Lung (tissue), 12 donors: ENCODE measurements around the gene RGMA. TPM values are rescaled to one million over a fixed set of nuclear protein-coding genes. Genes with fewer than 3 reads are reported as not detected.

Experiments
- ATAC-seq: fragments of 200-7000 bp; cut with Tn5 transposase; one replicate; pipeline ENCODE4 v1.9.1; 2020; ENCODE audit warnings: moderate number of reproducible peaks; ENCODE audit not compliant: insufficient read depth, low FRiP score
- DNase-seq, 3 donors: peaks; one replicate each; pipeline ENCODE4 v3.0.0-alpha.2; 2013 to 2017
- H3K27ac ChIP-seq, 2 donors: one replicate each; pipeline ENCODE4 v1.5.1; 2013; ENCODE audit warnings: mild to moderate bottlenecking in 2 of 2, moderate library complexity in 2 of 2, control low read depth in 1 of 2, inconsistent platforms in 1 of 2, low read depth in 1 of 2, low read length in 1 of 2
- H3K27me3 ChIP-seq, 3 donors: one replicate each; pipeline ENCODE4 v1.5.1; 2013; ENCODE audit warnings: low read length in 2 of 3; ENCODE audit not compliant: control insufficient read depth in 3 of 3, insufficient read depth in 3 of 3
- H3K36me3 ChIP-seq, 4 donors: one replicate each; pipeline ENCODE4 v1.5.1; 2013; ENCODE audit warnings: low read length in 4 of 4, mild to moderate bottlenecking in 1 of 4, moderate library complexity in 1 of 4; ENCODE audit not compliant: control insufficient read depth in 4 of 4, insufficient read depth in 4 of 4
- H3K4me1 ChIP-seq, 5 donors: one replicate each; pipeline ENCODE4 v1.5.1; 2013; ENCODE audit warnings: low read length in 5 of 5, mild to moderate bottlenecking in 2 of 5, moderate library complexity in 1 of 5; ENCODE audit not compliant: control insufficient read depth in 5 of 5, insufficient read depth in 5 of 5
- H3K4me3 ChIP-seq: one replicate; pipeline ENCODE4 v1.5.1; 2013; ENCODE audit warnings: mild to moderate bottlenecking, control low read depth, moderate library complexity
- H3K9ac ChIP-seq, 2 donors: one replicate each; pipeline ENCODE4 v1.5.1; 2013; ENCODE audit warnings: low read length in 2 of 2, control low read depth in 1 of 2; ENCODE audit not compliant: insufficient read depth in 1 of 2
- H3K9me3 ChIP-seq, 4 donors: one replicate each; pipeline ENCODE4 v1.5.1; 2013; ENCODE audit warnings: low read length in 3 of 4, mild to moderate bottlenecking in 1 of 4, moderate library complexity in 1 of 4; ENCODE audit not compliant: control insufficient read depth in 4 of 4, insufficient read depth in 3 of 4
- WGBS, 2 donors: extraction: QIAGEN DNeasy Blood & Tissue Kit; methylation state at CpG; one replicate each; pipeline ENCODE4 v1.1.7; 2013; 5-methylcytosine and 5-hydroxymethylcytosine counted together
- polyA plus RNA-seq, 2 donors: library from polyadenylated mRNA; stranded (reverse); fragments of 200-250 nt; gene quantifications; one replicate each; pipeline ENCODE4 v1.2.1, GENCODE V29; 2013
- total RNA-seq, 2 donors: library from RNA; depleted of rRNA in 1 of 2; stranded (reverse); fragments of >200 nt in 1 of 2; gene quantifications; one replicate each; pipeline ENCODE4 v1.2.1, GENCODE V29; 2014 to 2021
- TF ChIP-seq, protein P1 (sequence below): IDR thresholded peaks from 2 replicates; pipeline ENCODE4 v1.5.1; 2012; ENCODE audit warnings: mild to moderate bottlenecking; ENCODE audit errors: control extremely low read depth, extremely low read depth
- donor health status: control.
- donor health status: control.
- donor health status: Bipolar disorder and iron deficiency.
- donor health status: healthy.
- donor health status: DM: yes; HTN: yes; CAD: no.

RGMA gene
- total and polyA plus RNA-seq, 4 donors = 2.3 to 11.3 (median 5.0) TPM

DNA sequence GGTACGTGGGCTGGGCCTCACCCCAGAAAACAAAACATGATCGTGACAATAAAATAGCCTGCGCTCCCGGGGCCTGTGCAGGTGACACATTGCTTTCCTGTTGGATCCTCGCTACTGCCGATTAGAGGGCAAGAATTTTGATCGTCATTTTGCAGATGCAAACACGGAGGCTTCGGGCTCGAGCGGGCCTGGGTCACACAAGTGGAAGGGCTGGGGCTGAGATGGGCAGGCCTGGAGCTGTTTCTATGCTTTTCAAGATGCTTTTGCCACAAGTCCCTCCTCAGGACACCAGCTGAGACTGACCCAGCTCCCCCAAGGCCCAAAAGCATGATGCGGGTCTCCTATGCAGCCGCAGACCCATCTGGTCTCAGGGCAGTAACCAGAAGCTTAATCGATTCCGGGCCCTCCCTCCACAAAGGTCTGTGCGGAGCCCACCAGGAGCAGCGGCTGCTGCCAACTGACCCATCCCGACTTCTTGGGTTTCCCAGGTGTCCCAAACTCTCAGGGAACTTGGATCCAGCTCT, 30.0 kb downstream of the RGMA start:
- peaks cover 0 to 4% (median 0%) of the 10 kb centered on the region in 4 donors for H3K36me3 ChIP-seq
- no peaks in the 10 kb centered on the region for H3K27me3 ChIP-seq
- no peaks in the 10 kb centered on the region for H3K9me3 ChIP-seq
- peaks cover 0 to 10% (median 3%) of the 10 kb centered on the region in 5 donors for H3K4me1 ChIP-seq
- no peak overlapping the region for H3K9ac ChIP-seq
- DNase-seq = no peak
- H3K27ac ChIP-seq = no peak overlapping the region
- no peak overlapping the region for H3K4me3 ChIP-seq
- 83 to 84% methylated on average over 18 of the region's 18 CpGs for WGBS, 2 donors
- no peak for ATAC-seq
- TF ChIP-seq, protein P1, sequence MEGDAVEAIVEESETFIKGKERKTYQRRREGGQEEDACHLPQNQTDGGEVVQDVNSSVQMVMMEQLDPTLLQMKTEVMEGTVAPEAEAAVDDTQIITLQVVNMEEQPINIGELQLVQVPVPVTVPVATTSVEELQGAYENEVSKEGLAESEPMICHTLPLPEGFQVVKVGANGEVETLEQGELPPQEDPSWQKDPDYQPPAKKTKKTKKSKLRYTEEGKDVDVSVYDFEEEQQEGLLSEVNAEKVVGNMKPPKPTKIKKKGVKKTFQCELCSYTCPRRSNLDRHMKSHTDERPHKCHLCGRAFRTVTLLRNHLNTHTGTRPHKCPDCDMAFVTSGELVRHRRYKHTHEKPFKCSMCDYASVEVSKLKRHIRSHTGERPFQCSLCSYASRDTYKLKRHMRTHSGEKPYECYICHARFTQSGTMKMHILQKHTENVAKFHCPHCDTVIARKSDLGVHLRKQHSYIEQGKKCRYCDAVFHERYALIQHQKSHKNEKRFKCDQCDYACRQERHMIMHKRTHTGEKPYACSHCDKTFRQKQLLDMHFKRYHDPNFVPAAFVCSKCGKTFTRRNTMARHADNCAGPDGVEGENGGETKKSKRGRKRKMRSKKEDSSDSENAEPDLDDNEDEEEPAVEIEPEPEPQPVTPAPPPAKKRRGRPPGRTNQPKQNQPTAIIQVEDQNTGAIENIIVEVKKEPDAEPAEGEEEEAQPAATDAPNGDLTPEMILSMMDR = no peak

DNA sequence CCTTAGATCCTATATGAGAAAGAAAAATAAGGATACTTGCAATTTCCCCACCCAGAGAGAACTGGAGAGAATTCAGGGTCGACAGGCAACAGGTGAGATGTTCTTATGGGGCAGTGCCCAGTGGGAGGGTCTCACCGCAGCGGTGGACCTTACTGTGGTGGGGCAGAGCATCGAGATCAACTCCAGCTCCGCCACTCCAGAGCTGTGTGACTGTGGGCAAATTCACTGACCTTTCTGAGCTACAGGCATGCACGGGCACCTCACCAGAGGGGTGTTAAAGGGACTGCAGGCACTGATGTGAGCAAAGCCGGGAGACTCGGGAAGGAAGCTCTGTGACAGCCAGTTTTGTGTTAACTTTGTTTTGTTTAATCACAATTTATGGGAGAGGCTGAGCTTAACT, 30.9 kb downstream of the RGMA start:
- Histone ChIP-seq H3K36me3 (peaks cover 0 to 4% (median 0%) of the 10 kb centered on the region in 4 donors), H3K9me3 (no peaks in the 10 kb centered on the region), H3K4me1 (peaks cover 0 to 10% (median 3%) of the 10 kb centered on the region in 5 donors), H3K9ac (no peak overlapping the region), H3K4me3 (no peak overlapping the region), H3K27ac (no peak overlapping the region), H3K27me3 (no peaks in the 10 kb centered on the region)
- 80 to 88% methylated on average over 8 of the region's 8 CpGs for WGBS, 2 donors
- no peak for DNase-seq
- TF ChIP-seq, protein P1 = no peak
- no peak for ATAC-seq

DNA sequence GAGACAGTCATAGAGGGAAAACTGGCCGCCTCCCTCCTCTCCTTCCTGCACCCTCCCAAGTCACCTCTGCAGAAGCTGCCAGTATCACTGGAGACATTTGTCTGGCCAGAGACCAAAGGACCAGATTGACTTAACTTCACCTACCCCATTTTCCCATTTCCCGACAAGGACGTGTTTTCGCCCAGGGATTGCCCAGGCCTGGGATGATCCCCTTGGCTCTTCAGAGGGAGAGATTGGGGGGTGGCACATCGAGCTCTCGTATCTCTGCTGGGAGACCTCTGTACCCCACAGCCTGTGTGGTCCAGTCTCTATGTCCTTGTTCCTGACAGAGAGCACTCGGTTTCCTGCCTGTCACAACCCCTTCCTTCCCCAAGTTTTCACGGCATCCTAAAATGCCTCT, 31.4 kb downstream of the RGMA start:
- WGBS, 2 donors = 68 to 71% methylated on average over 8 of the region's 8 CpGs

More for the DNA sequence above, 31.4 kb downstream of the RGMA start:
- H3K4me1 ChIP-seq = peaks cover 0 to 10% (median 3%) of the 10 kb centered on the region in 5 donors
- DNase-seq (no peak), ATAC-seq (no peak)
- H3K9ac ChIP-seq = no peak overlapping the region
- no peaks in the 10 kb centered on the region for H3K27me3 ChIP-seq
- no peaks in the 10 kb centered on the region for H3K9me3 ChIP-seq
- peaks cover 0 to 4% (median 0%) of the 10 kb centered on the region in 4 donors for H3K36me3 ChIP-seq
- no peak overlapping the region for H3K4me3 ChIP-seq
- H3K27ac ChIP-seq = no peak overlapping the region
- TF ChIP-seq, protein P1 = no peak
